ENCODE results near the gene MIAT. TPM values are rescaled to one million over a fixed set of nuclear protein-coding genes. Genes with fewer than 3 reads are reported as not detected.

Gene MIAT
- polyA plus RNA-seq, 1 donor (not counting 4 experiments of a cell fraction or from before 2014, with no cell fraction given): 0.04 TPM

GRCh38 chr22:26685601-26686000 is 28.2 kb downstream of the MIAT start:
- no peaks in the 10 kb centered on the region for H3K4me1 ChIP-seq (ENCODE audit: control insufficient read depth, extremely low read depth, insufficient read depth, low read length)
- H4K20me1 ChIP-seq (ENCODE audit: control insufficient read depth, extremely low read depth, insufficient read depth, low read length): no peaks in the 10 kb centered on the region
- no peaks in the 10 kb centered on the region for H3K9me3 ChIP-seq (ENCODE audit: control insufficient read depth, low read depth, low read length)
- FAIRE-seq (no peak), DNase-seq (ENCODE audit: low read depth, low spot score) (no peak)
- no peak overlapping the region for H3K27ac ChIP-seq (ENCODE audit: control insufficient read depth, insufficient read depth, low read length)
- H3K4me2 ChIP-seq (ENCODE audit: control insufficient read depth, extremely low read depth, insufficient read depth, low read depth, low read length): no peak overlapping the region
- H3K9me1 ChIP-seq (ENCODE audit: control insufficient read depth, extremely low read depth, insufficient read depth, low read length): peaks cover 6% of the 10 kb centered on the region
- H3K79me2 ChIP-seq (ENCODE audit: control insufficient read depth, insufficient read depth, low read length): peaks cover 4% of the 10 kb centered on the region
- dilution Hi-C loops (cut with MboI; ENCODE audit: extremely low pct_ligation_motif_present, low sequenced_read_pairs): no loop called here
- TF ChIP-seq EZH2 (IDR thresholded peaks at IDR 0.05; ENCODE audit: low read length): no peak
- no peak for TF ChIP-seq CTCF (optimal IDR thresholded peaks at IDR 0.05 in 1 of 3, IDR thresholded peaks at IDR 0.05 in 1 of 3, conservative IDR thresholded peaks at IDR 0.05 in 1 of 3; ENCODE audit: extremely low read depth in 1 of 3, insufficient read depth in 2 of 3, low read length in 3 of 3)
- no peak overlapping the region for H2AFZ ChIP-seq (ENCODE audit: control insufficient read depth, low read length)
- no peak overlapping the region for H3K9ac ChIP-seq (ENCODE audit: control insufficient read depth, extremely low read depth, insufficient read depth, low read length)
- peaks cover 13% of the 10 kb centered on the region in 2 experiments for H3K36me3 ChIP-seq (ENCODE audit: control insufficient read depth in 2 of 2, extremely low read depth in 1 of 2, insufficient read depth in 2 of 2, low read length in 2 of 2)
- H3K4me3 ChIP-seq (ENCODE audit: control insufficient read depth in 2 of 3, extremely low read depth in 1 of 3, insufficient read depth in 2 of 3, low read depth in 1 of 3, low read length in 3 of 3): no peak overlapping the region
- no peaks in the 10 kb centered on the region for H3K27me3 ChIP-seq (ENCODE audit: control insufficient read depth, extremely low read depth, insufficient read depth, low read length)

GRCh38 chr22:26687439-26687838 is 30.1 kb downstream of the MIAT start:
- H3K9me1 ChIP-seq (ENCODE audit: control insufficient read depth, extremely low read depth, insufficient read depth, low read length): peaks cover 2% of the 10 kb centered on the region
- no peak overlapping the region for H3K4me2 ChIP-seq (ENCODE audit: control insufficient read depth, extremely low read depth, insufficient read depth, low read depth, low read length)
- peaks cover under 1 to 3% of the 10 kb centered on the region in 2 experiments for H3K36me3 ChIP-seq (ENCODE audit: control insufficient read depth in 2 of 2, extremely low read depth in 1 of 2, insufficient read depth in 2 of 2, low read length in 2 of 2)
- dilution Hi-C loops (cut with MboI; ENCODE audit: extremely low pct_ligation_motif_present, low sequenced_read_pairs): no loop called here
- H3K9ac ChIP-seq (ENCODE audit: control insufficient read depth, extremely low read depth, insufficient read depth, low read length): no peak overlapping the region
- H3K4me1 ChIP-seq (ENCODE audit: control insufficient read depth, extremely low read depth, insufficient read depth, low read length): no peaks in the 10 kb centered on the region
- no peak overlapping the region for H2AFZ ChIP-seq (ENCODE audit: control insufficient read depth, low read length)
- H3K27ac ChIP-seq (ENCODE audit: control insufficient read depth, insufficient read depth, low read length): no peak overlapping the region
- H3K9me3 ChIP-seq (ENCODE audit: control insufficient read depth, low read depth, low read length): no peaks in the 10 kb centered on the region
- no peak for FAIRE-seq
- no peaks in the 10 kb centered on the region for H4K20me1 ChIP-seq (ENCODE audit: control insufficient read depth, extremely low read depth, insufficient read depth, low read length)
- DNase-seq (ENCODE audit: low read depth, low spot score): no peak
- no peaks in the 10 kb centered on the region for H3K79me2 ChIP-seq (ENCODE audit: control insufficient read depth, insufficient read depth, low read length)
- H3K27me3 ChIP-seq (ENCODE audit: control insufficient read depth, extremely low read depth, insufficient read depth, low read length): no peaks in the 10 kb centered on the region
- H3K4me3 ChIP-seq (ENCODE audit: control insufficient read depth in 2 of 3, extremely low read depth in 1 of 3, insufficient read depth in 2 of 3, low read depth in 1 of 3, low read length in 3 of 3): no peak overlapping the region
- no peak for TF ChIP-seq EZH2 (IDR thresholded peaks at IDR 0.05; ENCODE audit: low read length)
- TF ChIP-seq CTCF (optimal IDR thresholded peaks at IDR 0.05 in 1 of 3, IDR thresholded peaks at IDR 0.05 in 1 of 3, conservative IDR thresholded peaks at IDR 0.05 in 1 of 3; ENCODE audit: extremely low read depth in 1 of 3, insufficient read depth in 2 of 3, low read length in 3 of 3): no peak
